H9 (cell line): ENCODE data around the gene TCAF1. TPM values are rescaled to one million over a fixed set of nuclear protein-coding genes. Genes with fewer than 3 reads are reported as not detected.

Experiments used
- DNase-seq: peaks from one replicate; pipeline ENCODE4 v3.0.0-alpha.2; 2017
- H2AFZ ChIP-seq: one replicate; pipeline ENCODE4 v1.6.1; 2013; ENCODE audit warnings: mild to moderate bottlenecking, low read length, control low read depth, moderate library complexity
- H2AK5ac ChIP-seq: 2 replicates; pipeline ENCODE4 v1.6.1; 2013; ENCODE audit warnings: low read length, control low read depth, mixed read lengths; ENCODE audit not compliant: insufficient read length
- H2BK120ac ChIP-seq: one replicate; pipeline ENCODE4 v1.6.1; 2013; ENCODE audit warnings: low read depth, mild to moderate bottlenecking, low read length, control low read depth, inconsistent platforms; ENCODE audit not compliant: poor library complexity, severe bottlenecking
- H2BK12ac ChIP-seq: 2 replicates; pipeline ENCODE4 v1.6.1; 2013; ENCODE audit warnings: low read length, control low read depth, mixed read lengths, low read depth; ENCODE audit not compliant: insufficient read length
- H2BK15ac ChIP-seq: 2 replicates; pipeline ENCODE4 v1.6.1; 2013; ENCODE audit warnings: low read depth, low read length, control low read depth
- H2BK20ac ChIP-seq: one replicate; pipeline ENCODE4 v1.6.1; 2013; ENCODE audit warnings: low read depth, mild to moderate bottlenecking, low read length, control low read depth, inconsistent platforms; ENCODE audit not compliant: poor library complexity, severe bottlenecking
- H2BK5ac ChIP-seq: 2 replicates; pipeline ENCODE4 v1.6.1; 2013; ENCODE audit warnings: low read length, control low read depth, mixed read lengths; ENCODE audit not compliant: insufficient read length
- H3K14ac ChIP-seq: 2 replicates; pipeline ENCODE4 v1.6.1; 2013; ENCODE audit warnings: low read length, control low read depth; ENCODE audit not compliant: insufficient read depth
- H3K18ac ChIP-seq: 2 replicates; pipeline ENCODE4 v1.6.1; 2013; ENCODE audit warnings: low read depth, mild to moderate bottlenecking, mixed read lengths, low read length, control low read depth; ENCODE audit not compliant: insufficient read length
- H3K23ac ChIP-seq: 2 replicates; pipeline ENCODE4 v1.6.1; 2013; ENCODE audit warnings: low read length, control low read depth, mixed read lengths, low read depth; ENCODE audit not compliant: insufficient read length
- H3K23me2 ChIP-seq: 2 replicates; pipeline ENCODE4 v1.6.1; 2013; ENCODE audit warnings: low read depth, mild to moderate bottlenecking, mixed read lengths, low read length, control low read depth; ENCODE audit not compliant: insufficient read length, poor library complexity, severe bottlenecking
- H3K27ac ChIP-seq: 2 replicates; pipeline ENCODE4 v1.5.1; 2013; ENCODE audit warnings: low read length, control low read depth, mixed read lengths, low read depth; ENCODE audit not compliant: insufficient read length
- H3K27me3 ChIP-seq: 2 replicates; pipeline ENCODE4 v1.6.1; 2013; ENCODE audit warnings: low read length, control low read depth, inconsistent platforms; ENCODE audit not compliant: insufficient read depth
- H3K4ac ChIP-seq: 2 replicates; pipeline ENCODE4 v1.6.1; 2013; ENCODE audit warnings: low read depth, mild to moderate bottlenecking, control low read depth, inconsistent platforms, low read length, moderate library complexity
- H3K4me1 ChIP-seq: 2 replicates; pipeline ENCODE4 v1.6.1; 2013; ENCODE audit warnings: low read length, control low read depth, inconsistent platforms; ENCODE audit not compliant: insufficient read depth
- H3K4me2 ChIP-seq: 2 replicates; pipeline ENCODE4 v1.6.1; 2013; ENCODE audit warnings: low read length, control low read depth, mixed read lengths; ENCODE audit not compliant: insufficient read length, insufficient read depth
- H3K56ac ChIP-seq: 2 replicates; pipeline ENCODE4 v1.6.1; 2013; ENCODE audit warnings: low read depth, mild to moderate bottlenecking, mixed read lengths, low read length, control low read depth; ENCODE audit not compliant: insufficient read length
- H3K79me1 ChIP-seq: 2 replicates; pipeline ENCODE4 v1.6.1; 2013; ENCODE audit warnings: low read depth, mild to moderate bottlenecking, moderate library complexity, low read length, control low read depth, inconsistent platforms; ENCODE audit not compliant: insufficient read depth, poor library complexity, severe bottlenecking
- H3K79me2 ChIP-seq: 2 replicates; pipeline ENCODE4 v1.6.1; 2013; ENCODE audit warnings: low read length, control low read depth, inconsistent platforms; ENCODE audit not compliant: insufficient read depth
- H3K9ac ChIP-seq: 2 replicates; pipeline ENCODE4 v1.6.1; 2013; ENCODE audit warnings: low read length, control low read depth, mixed read lengths; ENCODE audit not compliant: insufficient read length; ENCODE audit errors: extremely low read depth
- H3K9me3 ChIP-seq: one replicate; pipeline ENCODE4 v1.6.1; 2013; ENCODE audit warnings: low read depth, low read length, inconsistent platforms; ENCODE audit not compliant: control insufficient read depth
- H3T11ph ChIP-seq: one replicate; pipeline ENCODE4 v1.6.1; 2013; ENCODE audit warnings: mild to moderate bottlenecking, low read length, control low read depth, inconsistent platforms
- H4K20me1 ChIP-seq: one replicate; pipeline ENCODE4 v1.6.1; 2013; ENCODE audit not compliant: control insufficient read depth, insufficient read length, insufficient read depth
- H4K5ac ChIP-seq: 2 replicates; pipeline ENCODE4 v1.6.1; 2013; ENCODE audit warnings: low read depth, mild to moderate bottlenecking, mixed read lengths, low read length, control low read depth; ENCODE audit not compliant: insufficient read length
- H4K8ac ChIP-seq: replicated peaks from 2 replicates; pipeline ENCODE4 v1.6.1; 2013; ENCODE audit warnings: low read length, control low read depth, mixed read lengths, low read depth; ENCODE audit not compliant: insufficient read length
- H4K91ac ChIP-seq: 2 replicates; pipeline ENCODE4 v1.6.1; 2013; ENCODE audit warnings: low read depth, mild to moderate bottlenecking, moderate library complexity, mixed read lengths, low read length, control low read depth; ENCODE audit not compliant: insufficient read length
- H3K27ac Mint-ChIP-seq, 3 experiments: 2 replicates in 2 of 3; 3 replicates in 1 of 3; pipeline ENCODE4 v1.8.0; 2020 to 2021; ENCODE audit warnings: mixed read lengths in 3 of 3, mild to moderate bottlenecking in 1 of 3, moderate library complexity in 1 of 3
- H3K27me3 Mint-ChIP-seq: 2 replicates; pipeline ENCODE4 v1.8.0; 2021; ENCODE audit warnings: low read depth, mild to moderate bottlenecking, moderate library complexity, mixed read lengths
- H3K36me3 Mint-ChIP-seq, 3 experiments: 2 replicates in 2 of 3; 3 replicates in 1 of 3; pipeline ENCODE4 v1.8.0; 2020 to 2021; ENCODE audit warnings: low read depth in 3 of 3, mixed read lengths in 3 of 3; ENCODE audit not compliant: insufficient read depth in 1 of 3
- H3K4me1 Mint-ChIP-seq, 2 experiments: 2 replicates each; pipeline ENCODE4 v1.8.0; 2020; ENCODE audit warnings: mixed read lengths in 2 of 2
- H3K4me3 Mint-ChIP-seq, 2 experiments: 2 replicates in 1 of 2; 3 replicates in 1 of 2; pipeline ENCODE4 v1.8.0; 2020 to 2021; ENCODE audit warnings: mild to moderate bottlenecking in 2 of 2, mixed read lengths in 2 of 2, moderate library complexity in 1 of 2
- H3K9me3 Mint-ChIP-seq, 2 experiments: 2 replicates in 1 of 2; 3 replicates in 1 of 2; pipeline ENCODE4 v1.8.0; 2020; ENCODE audit warnings: mild to moderate bottlenecking in 2 of 2, mixed read lengths in 2 of 2, moderate library complexity in 1 of 2
- WGBS: extraction: QIAGEN DNeasy Blood & Tissue Kit; methylation state at CpG from one replicate; pipeline ENCODE4 v1.1.7; 2013; ENCODE audit warnings: missing lambda C conversion rate, low lambda C conversion rate, mixed read lengths; ENCODE audit not compliant: insufficient read length; ENCODE audit errors: extremely low coverage; 5-methylcytosine and 5-hydroxymethylcytosine counted together
- total RNA-seq: library from RNA; stranded (reverse); gene quantifications from 2 replicates; pipeline ENCODE4 v1.2.1, GENCODE V29; 2021
- TF ChIP-seq, protein P1 (sequence below): fragments of 200-600 bp; sonication (generic); conservative IDR thresholded peaks from 3 replicates; pipeline ENCODE4 v1.8.0; 2021; ENCODE audit warnings: antibody characterized with exemption, mild to moderate bottlenecking

TCAF1 gene
- total RNA-seq, 1 experiment from 2014 or later = 46.8 TPM

GRCh38 chr7:143914938-143915652 is 13.1 kb upstream of the TCAF1 start:
- Histone ChIP-seq H3K9ac (no peak overlapping the region), H3K4me2 (no peak overlapping the region), H3K18ac (no peak overlapping the region), H4K5ac (no peak overlapping the region), H4K8ac (no peak overlapping the region), H3K56ac (no peak overlapping the region), H4K91ac (no peak overlapping the region), H3K27me3 (no peaks in the 10 kb centered on the region), H4K20me1 (no peaks in the 10 kb centered on the region), H3K79me1 (no peaks in the 10 kb centered on the region), H3K79me2 (no peaks in the 10 kb centered on the region), H3K4me1 (no peaks in the 10 kb centered on the region), H2AFZ (no peak overlapping the region), H2BK12ac (no peak overlapping the region), H3K4ac (no peak overlapping the region), H2BK20ac (no peak overlapping the region), H3K23me2 (no peaks in the 10 kb centered on the region), H3K9me3 (no peaks in the 10 kb centered on the region), H3K14ac (no peak overlapping the region), H2BK5ac (no peak overlapping the region), H2AK5ac (no peak overlapping the region), H2BK120ac (no peak overlapping the region), H3K23ac (no peak overlapping the region), H3K27ac (no peak overlapping the region), H2BK15ac (no peak overlapping the region), H3T11ph (no peak overlapping the region)
- DNase-seq = no peak
- no peak overlapping the region for H3K4me3 Mint-ChIP-seq
- TF ChIP-seq, protein P1, sequence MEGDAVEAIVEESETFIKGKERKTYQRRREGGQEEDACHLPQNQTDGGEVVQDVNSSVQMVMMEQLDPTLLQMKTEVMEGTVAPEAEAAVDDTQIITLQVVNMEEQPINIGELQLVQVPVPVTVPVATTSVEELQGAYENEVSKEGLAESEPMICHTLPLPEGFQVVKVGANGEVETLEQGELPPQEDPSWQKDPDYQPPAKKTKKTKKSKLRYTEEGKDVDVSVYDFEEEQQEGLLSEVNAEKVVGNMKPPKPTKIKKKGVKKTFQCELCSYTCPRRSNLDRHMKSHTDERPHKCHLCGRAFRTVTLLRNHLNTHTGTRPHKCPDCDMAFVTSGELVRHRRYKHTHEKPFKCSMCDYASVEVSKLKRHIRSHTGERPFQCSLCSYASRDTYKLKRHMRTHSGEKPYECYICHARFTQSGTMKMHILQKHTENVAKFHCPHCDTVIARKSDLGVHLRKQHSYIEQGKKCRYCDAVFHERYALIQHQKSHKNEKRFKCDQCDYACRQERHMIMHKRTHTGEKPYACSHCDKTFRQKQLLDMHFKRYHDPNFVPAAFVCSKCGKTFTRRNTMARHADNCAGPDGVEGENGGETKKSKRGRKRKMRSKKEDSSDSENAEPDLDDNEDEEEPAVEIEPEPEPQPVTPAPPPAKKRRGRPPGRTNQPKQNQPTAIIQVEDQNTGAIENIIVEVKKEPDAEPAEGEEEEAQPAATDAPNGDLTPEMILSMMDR = peak; percentile 41; the same call in 2 of the 3 replicates
- H3K36me3 Mint-ChIP-seq = no peaks in the 10 kb centered on the region
- no peak overlapping the region for H3K27ac Mint-ChIP-seq
- no peaks in the 10 kb centered on the region for H3K9me3 Mint-ChIP-seq
- peaks cover under 1% of the 10 kb centered on the region; the same call in 1 of the 2 replicates for H3K27me3 Mint-ChIP-seq
- H3K4me1 Mint-ChIP-seq = no peaks in the 10 kb centered on the region
- no CpG with 5 or more reads among the region's 7 CpGs for WGBS
